ENCODE measurements around the gene ZBTB7C.

Gene ZBTB7C

DNA sequence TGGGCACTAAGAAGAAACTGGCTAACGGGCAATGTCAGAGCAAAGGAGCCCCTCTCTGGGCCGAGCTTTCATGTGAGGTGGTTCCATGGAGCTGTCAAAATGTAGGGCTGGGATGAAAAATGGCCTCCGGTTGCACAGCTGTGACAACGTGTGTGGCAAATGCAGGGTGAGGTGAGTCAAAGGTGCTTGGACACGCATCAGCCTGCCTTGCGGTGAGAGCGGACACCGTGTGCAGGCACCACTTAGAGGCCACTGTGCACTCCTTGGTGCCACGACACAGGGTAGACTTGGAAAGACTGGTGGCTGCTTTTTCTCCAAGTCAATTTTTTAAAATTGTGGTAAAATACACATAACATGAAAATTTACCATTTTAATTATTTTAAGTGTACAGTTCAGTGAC is 195.4 kb downstream of the ZBTB7C start:
- no peaks in the 10 kb centered on the region for H3K9me3 ChIP-seq (ENCODE audit: control insufficient read depth, insufficient read depth, low read depth, low read length)
- no peak overlapping the region for H3K4me3 ChIP-seq (ENCODE audit: low read depth, low read length)
- no peaks in the 10 kb centered on the region for H3K36me3 ChIP-seq (ENCODE audit: control insufficient read depth in 2 of 2, insufficient read depth in 1 of 2, low read length in 2 of 2)
- POLR2A ChIA-PET, result no interaction called here
- CTCF ChIA-PET, result no interaction called here
- H3K27ac ChIP-seq (ENCODE audit: extremely low read depth, low read depth, low read length), result no peak overlapping the region
- peaks cover 8% of the 10 kb centered on the region for H3K4me1 ChIP-seq (ENCODE audit: control insufficient read depth, insufficient read depth, low read length)
- TF ChIP-seq ZNF510 (tag by site-specific recombination; IDR thresholded peaks at IDR 0.05; ENCODE audit: insufficient replicate concordance) (no peak), ZNF433 (tag by site-specific recombination; IDR thresholded peaks at IDR 0.05; ENCODE audit: low read depth) (no peak), ZNF626 (tag by site-specific recombination; IDR thresholded peaks at IDR 0.05) (no peak), ZXDB (tag by site-specific recombination; IDR thresholded peaks at IDR 0.05) (no peak), ZNF157 (tag by site-specific recombination; IDR thresholded peaks at IDR 0.05) (no peak), ZNF391 (tag by site-specific recombination; IDR thresholded peaks at IDR 0.05; ENCODE audit: borderline replicate concordance, low read depth) (no peak), ZBTB8A (tag by site-specific recombination; IDR thresholded peaks at IDR 0.05) (no peak), MZF1 (tag by site-specific recombination; IDR thresholded peaks at IDR 0.05; ENCODE audit: borderline replicate concordance) (no peak), HOXD13 (CRISPR knock-in tag; IDR thresholded peaks at IDR 0.05; ENCODE audit: borderline replicate concordance) (no peak), ZNF701 (tag by site-specific recombination; IDR thresholded peaks at IDR 0.05) (no peak), SP2 (tag by site-specific recombination; IDR thresholded peaks at IDR 0.05) (no peak), OVOL3 (tag by site-specific recombination; IDR thresholded peaks at IDR 0.05) (no peak), HOXC10 (CRISPR knock-in tag; IDR thresholded peaks at IDR 0.05) (no peak), ZNF24 (tag by site-specific recombination; IDR thresholded peaks at IDR 0.05) (no peak), ZBTB1 (tag by site-specific recombination; IDR thresholded peaks at IDR 0.05) (no peak), KLF1 (tag by site-specific recombination; IDR thresholded peaks at IDR 0.05) (no peak)
- TF ChIP-seq, protein P1, sequence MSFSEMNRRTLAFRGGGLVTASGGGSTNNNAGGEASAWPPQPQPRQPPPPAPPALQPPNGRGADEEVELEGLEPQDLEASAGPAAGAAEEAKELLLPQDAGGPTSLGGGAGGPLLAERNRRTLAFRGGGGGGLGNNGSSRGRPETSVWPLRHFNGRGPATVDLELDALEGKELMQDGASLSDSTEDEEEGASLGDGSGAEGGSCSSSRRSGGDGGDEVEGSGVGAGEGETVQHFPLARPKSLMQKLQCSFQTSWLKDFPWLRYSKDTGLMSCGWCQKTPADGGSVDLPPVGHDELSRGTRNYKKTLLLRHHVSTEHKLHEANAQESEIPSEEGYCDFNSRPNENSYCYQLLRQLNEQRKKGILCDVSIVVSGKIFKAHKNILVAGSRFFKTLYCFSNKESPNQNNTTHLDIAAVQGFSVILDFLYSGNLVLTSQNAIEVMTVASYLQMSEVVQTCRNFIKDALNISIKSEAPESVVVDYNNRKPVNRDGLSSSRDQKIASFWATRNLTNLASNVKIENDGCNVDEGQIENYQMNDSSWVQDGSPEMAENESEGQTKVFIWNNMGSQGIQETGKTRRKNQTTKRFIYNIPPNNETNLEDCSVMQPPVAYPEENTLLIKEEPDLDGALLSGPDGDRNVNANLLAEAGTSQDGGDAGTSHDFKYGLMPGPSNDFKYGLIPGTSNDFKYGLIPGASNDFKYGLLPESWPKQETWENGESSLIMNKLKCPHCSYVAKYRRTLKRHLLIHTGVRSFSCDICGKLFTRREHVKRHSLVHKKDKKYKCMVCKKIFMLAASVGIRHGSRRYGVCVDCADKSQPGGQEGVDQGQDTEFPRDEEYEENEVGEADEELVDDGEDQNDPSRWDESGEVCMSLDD (tag by site-specific recombination; IDR thresholded peaks at IDR 0.05), result no peak
- TF ChIP-seq, protein P2, sequence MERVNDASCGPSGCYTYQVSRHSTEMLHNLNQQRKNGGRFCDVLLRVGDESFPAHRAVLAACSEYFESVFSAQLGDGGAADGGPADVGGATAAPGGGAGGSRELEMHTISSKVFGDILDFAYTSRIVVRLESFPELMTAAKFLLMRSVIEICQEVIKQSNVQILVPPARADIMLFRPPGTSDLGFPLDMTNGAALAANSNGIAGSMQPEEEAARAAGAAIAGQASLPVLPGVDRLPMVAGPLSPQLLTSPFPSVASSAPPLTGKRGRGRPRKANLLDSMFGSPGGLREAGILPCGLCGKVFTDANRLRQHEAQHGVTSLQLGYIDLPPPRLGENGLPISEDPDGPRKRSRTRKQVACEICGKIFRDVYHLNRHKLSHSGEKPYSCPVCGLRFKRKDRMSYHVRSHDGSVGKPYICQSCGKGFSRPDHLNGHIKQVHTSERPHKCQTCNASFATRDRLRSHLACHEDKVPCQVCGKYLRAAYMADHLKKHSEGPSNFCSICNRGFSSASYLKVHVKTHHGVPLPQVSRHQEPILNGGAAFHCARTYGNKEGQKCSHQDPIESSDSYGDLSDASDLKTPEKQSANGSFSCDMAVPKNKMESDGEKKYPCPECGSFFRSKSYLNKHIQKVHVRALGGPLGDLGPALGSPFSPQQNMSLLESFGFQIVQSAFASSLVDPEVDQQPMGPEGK (tag by site-specific recombination; IDR thresholded peaks at IDR 0.05), result no peak
- TF ChIP-seq, protein P3, sequence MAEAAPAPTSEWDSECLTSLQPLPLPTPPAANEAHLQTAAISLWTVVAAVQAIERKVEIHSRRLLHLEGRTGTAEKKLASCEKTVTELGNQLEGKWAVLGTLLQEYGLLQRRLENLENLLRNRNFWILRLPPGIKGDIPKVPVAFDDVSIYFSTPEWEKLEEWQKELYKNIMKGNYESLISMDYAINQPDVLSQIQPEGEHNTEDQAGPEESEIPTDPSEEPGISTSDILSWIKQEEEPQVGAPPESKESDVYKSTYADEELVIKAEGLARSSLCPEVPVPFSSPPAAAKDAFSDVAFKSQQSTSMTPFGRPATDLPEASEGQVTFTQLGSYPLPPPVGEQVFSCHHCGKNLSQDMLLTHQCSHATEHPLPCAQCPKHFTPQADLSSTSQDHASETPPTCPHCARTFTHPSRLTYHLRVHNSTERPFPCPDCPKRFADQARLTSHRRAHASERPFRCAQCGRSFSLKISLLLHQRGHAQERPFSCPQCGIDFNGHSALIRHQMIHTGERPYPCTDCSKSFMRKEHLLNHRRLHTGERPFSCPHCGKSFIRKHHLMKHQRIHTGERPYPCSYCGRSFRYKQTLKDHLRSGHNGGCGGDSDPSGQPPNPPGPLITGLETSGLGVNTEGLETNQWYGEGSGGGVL (tag by site-specific recombination; IDR thresholded peaks at IDR 0.05), result no peak
- TF ChIP-seq, protein P4, sequence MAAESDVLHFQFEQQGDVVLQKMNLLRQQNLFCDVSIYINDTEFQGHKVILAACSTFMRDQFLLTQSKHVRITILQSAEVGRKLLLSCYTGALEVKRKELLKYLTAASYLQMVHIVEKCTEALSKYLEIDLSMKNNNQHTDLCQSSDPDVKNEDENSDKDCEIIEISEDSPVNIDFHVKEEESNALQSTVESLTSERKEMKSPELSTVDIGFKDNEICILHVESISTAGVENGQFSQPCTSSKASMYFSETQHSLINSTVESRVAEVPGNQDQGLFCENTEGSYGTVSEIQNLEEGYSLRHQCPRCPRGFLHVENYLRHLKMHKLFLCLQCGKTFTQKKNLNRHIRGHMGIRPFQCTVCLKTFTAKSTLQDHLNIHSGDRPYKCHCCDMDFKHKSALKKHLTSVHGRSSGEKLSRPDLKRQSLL (tag by site-specific recombination; IDR thresholded peaks at IDR 0.05), result no peak
